Ovary (tissue), 3 donors: ENCODE results near the gene SLC22A3.

Experiments
- POLR2A ChIP-seq: fragments of 450-650 bp; IDR thresholded peaks from one replicate; pipeline ENCODE4 v1.6.1; 2017; ENCODE audit warnings: antibody characterized with exemption, mild to moderate bottlenecking, moderate library complexity
- TF ChIP-seq, protein P1 (sequence below), 3 donors: fragments of 450-650 bp in 2 of 3; fragments of 200-600 bp in 1 of 3; IDR thresholded peaks; one replicate each; pipeline versions ENCODE4 v1.5.1 to v1.8.0; 2016 to 2022; ENCODE audit warnings: antibody characterized with exemption in 3 of 3, mild to moderate bottlenecking in 1 of 3
- donor health status: DM: no; HTN: no; CAD: no.

DNA sequence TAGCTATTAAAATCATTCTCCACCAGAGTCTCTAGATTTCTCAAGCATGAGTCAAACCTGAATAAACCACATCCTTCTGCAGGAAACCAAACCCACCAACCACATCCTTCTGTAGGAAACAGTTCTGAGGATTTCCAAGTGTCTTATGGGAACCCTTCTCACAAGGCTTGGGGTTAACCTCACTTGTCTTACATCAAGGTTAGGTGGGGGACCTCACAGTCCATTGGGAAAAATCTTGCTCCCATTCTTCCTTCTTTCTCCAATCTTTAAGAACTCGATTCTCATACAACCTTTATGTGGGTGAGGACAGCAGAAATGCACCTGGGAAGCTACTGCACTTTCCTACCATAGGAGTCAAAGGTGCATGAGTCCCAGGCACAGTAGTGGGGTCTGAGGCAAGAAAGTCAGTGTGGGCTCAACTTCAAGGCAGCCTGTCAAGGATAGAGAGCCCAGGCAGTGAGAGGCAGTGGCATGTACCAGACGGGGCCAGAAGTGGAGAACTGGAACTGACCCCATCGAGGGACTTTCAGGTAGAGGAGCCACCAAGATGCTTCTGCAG, 114.5 kb downstream of the SLC22A3 start:
- TF ChIP-seq, protein P1, sequence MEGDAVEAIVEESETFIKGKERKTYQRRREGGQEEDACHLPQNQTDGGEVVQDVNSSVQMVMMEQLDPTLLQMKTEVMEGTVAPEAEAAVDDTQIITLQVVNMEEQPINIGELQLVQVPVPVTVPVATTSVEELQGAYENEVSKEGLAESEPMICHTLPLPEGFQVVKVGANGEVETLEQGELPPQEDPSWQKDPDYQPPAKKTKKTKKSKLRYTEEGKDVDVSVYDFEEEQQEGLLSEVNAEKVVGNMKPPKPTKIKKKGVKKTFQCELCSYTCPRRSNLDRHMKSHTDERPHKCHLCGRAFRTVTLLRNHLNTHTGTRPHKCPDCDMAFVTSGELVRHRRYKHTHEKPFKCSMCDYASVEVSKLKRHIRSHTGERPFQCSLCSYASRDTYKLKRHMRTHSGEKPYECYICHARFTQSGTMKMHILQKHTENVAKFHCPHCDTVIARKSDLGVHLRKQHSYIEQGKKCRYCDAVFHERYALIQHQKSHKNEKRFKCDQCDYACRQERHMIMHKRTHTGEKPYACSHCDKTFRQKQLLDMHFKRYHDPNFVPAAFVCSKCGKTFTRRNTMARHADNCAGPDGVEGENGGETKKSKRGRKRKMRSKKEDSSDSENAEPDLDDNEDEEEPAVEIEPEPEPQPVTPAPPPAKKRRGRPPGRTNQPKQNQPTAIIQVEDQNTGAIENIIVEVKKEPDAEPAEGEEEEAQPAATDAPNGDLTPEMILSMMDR (IDR thresholded peaks at IDR 0.05): no peak
- TF ChIP-seq POLR2A: no peak
